Small intestine (tissue), 7 donors: ENCODE results near the gene ZIC5. TPM values are rescaled to one million over a fixed set of nuclear protein-coding genes. Genes with fewer than 3 reads are reported as not detected.

Source experiments
- DNase-seq, 2 donors: peaks; one replicate each; pipeline versions ENCODE4 v3.0.0 to v3.0.0-alpha.2; 2013
- FAIRE-seq: peaks from 2 replicates; lab custom pipeline; 2012; peaks lifted over from hg19 to GRCh38; lab: Jason Lieb, UNC
- H3K27ac ChIP-seq, 3 donors: one replicate each; pipeline ENCODE4 v1.5.1; 2013; ENCODE audit warnings: low read length in 2 of 3, mild to moderate bottlenecking in 2 of 3, control low read depth in 1 of 3, inconsistent platforms in 1 of 3, low read depth in 1 of 3, moderate library complexity in 1 of 3
- H3K27me3 ChIP-seq, 3 donors: one replicate each; pipeline ENCODE4 v1.6.1; 2013; ENCODE audit warnings: low read length in 3 of 3, inconsistent platforms in 1 of 3; ENCODE audit not compliant: control insufficient read depth in 3 of 3, insufficient read depth in 3 of 3
- H3K36me3 ChIP-seq, 3 donors: one replicate each; pipeline ENCODE4 v1.6.1; 2013; ENCODE audit warnings: low read length in 3 of 3, inconsistent platforms in 1 of 3, low read depth in 1 of 3, mild to moderate bottlenecking in 1 of 3, moderate library complexity in 1 of 3; ENCODE audit not compliant: control insufficient read depth in 3 of 3, insufficient read depth in 2 of 3
- H3K4me1 ChIP-seq, 3 donors: one replicate each; pipeline ENCODE4 v1.6.1; 2013; ENCODE audit warnings: low read length in 2 of 3, inconsistent platforms in 1 of 3, low read depth in 1 of 3, mild to moderate bottlenecking in 1 of 3, moderate library complexity in 1 of 3; ENCODE audit not compliant: control insufficient read depth in 3 of 3, insufficient read depth in 2 of 3
- H3K4me3 ChIP-seq, 3 donors: one replicate each; pipeline ENCODE4 v1.5.1; 2013; ENCODE audit warnings: low read length in 3 of 3, control low read depth in 1 of 3, inconsistent platforms in 1 of 3, low read depth in 1 of 3, mild to moderate bottlenecking in 1 of 3, moderate library complexity in 1 of 3
- H3K9me3 ChIP-seq, 2 donors: one replicate each; pipeline ENCODE4 v1.6.1; 2013; ENCODE audit warnings: low read depth in 1 of 2, low read length in 1 of 2; ENCODE audit not compliant: control insufficient read depth in 2 of 2, insufficient read depth in 1 of 2
- WGBS, 3 donors: extraction: QIAGEN DNeasy Blood & Tissue Kit; methylation state at CpG; one replicate each; pipeline ENCODE4 v1.1.7; 2013; 5-methylcytosine and 5-hydroxymethylcytosine counted together
- polyA plus RNA-seq, 4 donors: library from polyadenylated mRNA; stranded (reverse) in 3 of 4; unstranded in 1 of 4; fragments of 200-250 nt in 3 of 4; fragments of 120-200 nt in 1 of 4; gene quantifications; one replicate each; pipeline versions ENCODE4 v1.2.1 to v1.2.3, GENCODE V29; 2013
- donor health status: healthy with polysubstance abuse.
- donor health status: control.
- donor health status: control.
- donor health status: Bipolar disorder and iron deficiency.
- donor health status: healthy.

Gene ZIC5
- polyA plus RNA-seq, 4 donors: 0.01 TPM; not detected in 3

DNA sequence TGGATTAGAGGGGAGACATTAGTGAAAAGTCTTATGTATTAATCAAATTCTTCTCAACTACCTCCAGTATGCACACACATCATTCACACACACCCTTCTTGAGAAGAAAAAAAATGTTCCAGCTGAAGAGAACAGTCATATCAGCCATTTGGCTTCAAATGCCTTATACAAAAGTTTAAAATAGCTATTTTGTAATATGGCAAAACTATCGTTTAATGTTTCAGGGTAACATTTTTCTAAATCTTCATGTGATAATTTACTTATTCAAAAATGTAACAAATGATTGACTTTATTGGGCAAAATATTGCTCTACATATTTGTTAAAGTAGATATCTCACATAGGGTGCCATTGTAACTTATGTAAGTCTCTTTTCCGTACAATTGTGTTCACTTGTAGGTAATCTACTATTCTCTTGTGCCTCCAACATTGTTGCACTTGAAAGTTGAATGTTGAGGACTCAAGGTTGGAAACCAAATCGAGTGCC, 23.6 kb upstream of the ZIC5 start:
- no peak for FAIRE-seq
- H3K4me1 ChIP-seq: peaks cover 0 to 6% (median 0%) of the 10 kb centered on the region in 3 donors
- no peaks in the 10 kb centered on the region for H3K9me3 ChIP-seq
- H3K4me3 ChIP-seq: no peak overlapping the region
- 15 to 30% (median 22%) methylated on average over 3 of the region's 3 CpGs for WGBS, 3 donors
- peak in 1 of 2 donors; percentile 25 for DNase-seq
- no peaks in the 10 kb centered on the region for H3K36me3 ChIP-seq
- H3K27me3 ChIP-seq: peaks cover 16 to 81% (median 60%) of the 10 kb centered on the region in 3 donors
- no peak overlapping the region for H3K27ac ChIP-seq

DNA sequence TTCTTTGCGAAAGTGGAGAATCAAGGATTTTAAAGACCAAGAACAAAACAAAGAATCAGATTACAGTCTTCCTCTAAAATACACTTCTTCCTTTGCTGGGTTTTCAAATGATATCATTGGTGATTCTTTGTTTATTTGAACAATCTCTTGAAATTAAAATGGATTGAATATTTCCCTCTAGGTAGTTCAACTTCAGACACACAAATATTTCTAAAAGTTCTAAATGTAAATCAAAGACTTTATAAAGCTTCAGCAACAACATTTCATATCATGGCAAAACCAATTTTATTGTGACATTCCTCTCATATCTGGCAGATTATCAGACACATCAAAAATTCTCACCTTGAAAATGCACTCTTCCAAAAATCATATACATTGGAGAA, 23.1 kb upstream of the ZIC5 start:
- Histone ChIP-seq H3K9me3 (no peaks in the 10 kb centered on the region), H3K27me3 (peaks cover 18 to 82% (median 61%) of the 10 kb centered on the region in 3 donors), H3K4me1 (peaks cover 0 to 8% (median 1%) of the 10 kb centered on the region in 3 donors), H3K36me3 (no peaks in the 10 kb centered on the region), H3K27ac (no peak overlapping the region), H3K4me3 (no peak overlapping the region)
- FAIRE-seq: no peak
- WGBS, 3 donors: 12 to 33% (median 20%) methylated on average over 1 of the region's 1 CpG
- DNase-seq: no peak

DNA sequence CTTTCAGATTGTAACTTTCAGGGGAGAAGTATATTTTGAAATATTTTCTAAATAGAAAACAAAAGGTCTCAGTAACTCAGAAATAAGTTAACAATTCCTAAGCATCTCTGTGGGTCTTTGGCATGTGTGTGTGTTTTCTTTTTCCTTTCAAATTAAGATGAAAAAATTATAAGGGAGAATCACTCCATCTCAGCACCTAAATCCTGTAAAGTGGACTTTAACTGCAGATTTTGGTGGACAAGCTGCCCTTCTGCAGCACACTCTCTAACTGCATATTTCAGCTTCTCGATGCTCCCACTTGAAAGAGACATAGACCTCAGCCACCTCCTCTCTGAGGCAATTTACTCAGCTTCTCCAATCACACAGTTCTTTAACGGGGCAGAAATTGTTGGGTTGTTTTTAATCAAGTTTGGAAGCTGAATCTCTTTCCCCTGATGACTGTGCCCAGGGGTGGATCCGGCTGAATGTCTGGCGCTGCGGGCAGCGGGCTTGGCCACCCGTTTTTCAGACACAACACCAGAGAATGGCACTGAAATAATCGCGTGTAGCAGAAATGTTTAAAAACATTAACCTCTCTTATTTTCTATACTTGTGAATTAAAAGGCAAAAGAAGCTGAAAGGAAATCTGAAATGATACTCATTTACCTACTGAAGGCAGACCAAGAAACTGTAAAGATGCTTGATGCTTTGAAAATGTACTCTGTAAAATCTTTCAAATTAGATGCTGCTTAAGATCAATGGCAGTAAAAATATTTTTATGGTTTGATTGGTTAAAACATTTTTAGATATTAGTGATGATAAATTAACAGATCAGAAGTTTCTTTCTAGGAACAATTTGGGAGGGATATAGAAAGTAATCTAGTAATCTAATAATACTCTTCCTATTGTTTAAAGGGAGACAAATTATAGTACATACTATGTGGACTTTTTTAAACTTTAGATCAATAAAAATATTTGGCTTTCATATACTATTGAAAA, 22.4 kb upstream of the ZIC5 start:
- Histone ChIP-seq H3K27me3 (peaks cover 20 to 84% (median 67%) of the 10 kb centered on the region in 3 donors), H3K4me1 (peaks cover 0 to 8% (median 6%) of the 10 kb centered on the region in 3 donors), H3K4me3 (no peak overlapping the region), H3K36me3 (no peaks in the 10 kb centered on the region), H3K9me3 (no peaks in the 10 kb centered on the region), H3K27ac (no peak overlapping the region)
- FAIRE-seq: no peak
- DNase-seq: peak in 1 of 2 donors; percentile 19
- WGBS, 3 donors: 9 to 11% (median 11%) methylated on average over 9 of the region's 9 CpGs

DNA sequence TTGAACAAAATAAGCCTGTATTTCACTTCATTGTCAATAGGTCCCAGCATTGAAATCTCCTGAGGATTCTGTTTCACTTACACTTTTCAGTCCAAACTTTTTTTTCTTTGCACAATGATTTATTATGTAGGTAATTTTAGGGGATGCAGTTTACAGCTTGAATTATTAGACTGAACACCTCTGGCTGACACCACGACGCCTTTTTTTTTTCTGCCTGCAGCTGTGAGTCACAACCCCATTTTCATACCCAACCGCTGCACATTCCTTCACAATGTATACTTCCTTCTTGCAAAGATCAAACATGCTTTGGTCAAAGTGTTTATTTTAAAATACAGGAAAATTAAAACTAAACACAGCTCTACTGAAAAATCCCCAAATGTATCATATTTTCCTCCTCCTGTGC, 21.4 kb upstream of the ZIC5 start:
- no peaks in the 10 kb centered on the region for H3K36me3 ChIP-seq
- DNase-seq (no peak), FAIRE-seq (no peak)
- H3K27me3 ChIP-seq: peaks cover 20 to 84% (median 66%) of the 10 kb centered on the region in 3 donors
- H3K27ac ChIP-seq: no peak overlapping the region
- H3K4me1 ChIP-seq: peaks cover 0 to 8% (median 8%) of the 10 kb centered on the region in 3 donors
- no peaks in the 10 kb centered on the region for H3K9me3 ChIP-seq
- 4 to 8% (median 8%) methylated on average over 3 of the region's 3 CpGs for WGBS, 3 donors
- H3K4me3 ChIP-seq: no peak overlapping the region

DNA sequence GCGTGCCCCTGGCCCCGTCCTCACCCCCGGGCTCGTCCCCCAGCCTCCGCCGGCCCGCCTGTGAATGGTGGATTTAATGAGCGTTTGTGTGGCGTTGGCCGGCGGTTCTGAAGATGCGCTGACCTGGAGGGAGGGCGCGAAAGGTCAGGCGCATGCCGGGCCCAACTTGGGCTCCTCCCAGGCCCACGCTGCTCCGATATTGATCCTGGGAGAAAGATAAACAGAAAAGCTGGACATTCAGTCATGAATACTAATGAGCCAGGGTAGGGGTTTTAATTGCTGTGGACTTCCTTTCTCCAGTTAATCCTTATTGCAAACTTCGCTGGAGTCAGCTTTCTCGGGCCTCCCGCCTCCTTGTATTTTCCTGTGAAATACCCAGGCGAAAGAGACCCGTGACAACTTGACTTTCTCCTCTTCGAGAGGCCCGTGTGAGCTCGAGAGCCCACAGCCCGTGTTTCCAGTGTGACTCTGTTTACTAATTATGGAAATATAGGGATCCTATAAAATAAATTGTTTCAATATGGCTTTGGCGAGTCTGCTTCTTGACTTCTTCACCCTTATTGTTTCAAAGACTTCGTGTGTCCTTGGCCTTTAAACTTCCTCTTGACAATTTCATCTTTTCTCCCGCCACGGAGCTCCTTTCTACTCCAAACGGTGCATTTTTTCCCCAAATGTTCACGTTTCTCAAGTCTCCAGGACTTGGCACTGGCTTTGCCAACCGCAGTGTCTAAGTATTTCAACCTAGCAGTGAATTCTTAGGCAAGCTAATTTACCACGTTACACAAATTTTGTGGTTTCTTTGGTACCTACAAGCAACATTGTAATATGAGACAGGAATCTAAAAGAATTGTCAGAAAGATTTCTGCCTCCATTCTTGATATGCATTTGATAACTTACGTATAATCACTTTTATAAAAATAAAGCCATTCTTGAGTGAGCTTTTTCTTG, 20.5 kb upstream of the ZIC5 start:
- peaks cover 0 to 8% (median 5%) of the 10 kb centered on the region in 3 donors for H3K4me1 ChIP-seq
- no peak overlapping the region for H3K4me3 ChIP-seq
- no peak overlapping the region for H3K27ac ChIP-seq
- H3K27me3 ChIP-seq: peaks cover 14 to 84% (median 66%) of the 10 kb centered on the region in 3 donors
- no peaks in the 10 kb centered on the region for H3K9me3 ChIP-seq
- 7 to 11% (median 8%) methylated on average over 36 of the region's 36 CpGs for WGBS, 3 donors
- peak in 1 of 2 donors; percentile 16 for DNase-seq
- H3K36me3 ChIP-seq: no peaks in the 10 kb centered on the region
- no peak for FAIRE-seq

DNA sequence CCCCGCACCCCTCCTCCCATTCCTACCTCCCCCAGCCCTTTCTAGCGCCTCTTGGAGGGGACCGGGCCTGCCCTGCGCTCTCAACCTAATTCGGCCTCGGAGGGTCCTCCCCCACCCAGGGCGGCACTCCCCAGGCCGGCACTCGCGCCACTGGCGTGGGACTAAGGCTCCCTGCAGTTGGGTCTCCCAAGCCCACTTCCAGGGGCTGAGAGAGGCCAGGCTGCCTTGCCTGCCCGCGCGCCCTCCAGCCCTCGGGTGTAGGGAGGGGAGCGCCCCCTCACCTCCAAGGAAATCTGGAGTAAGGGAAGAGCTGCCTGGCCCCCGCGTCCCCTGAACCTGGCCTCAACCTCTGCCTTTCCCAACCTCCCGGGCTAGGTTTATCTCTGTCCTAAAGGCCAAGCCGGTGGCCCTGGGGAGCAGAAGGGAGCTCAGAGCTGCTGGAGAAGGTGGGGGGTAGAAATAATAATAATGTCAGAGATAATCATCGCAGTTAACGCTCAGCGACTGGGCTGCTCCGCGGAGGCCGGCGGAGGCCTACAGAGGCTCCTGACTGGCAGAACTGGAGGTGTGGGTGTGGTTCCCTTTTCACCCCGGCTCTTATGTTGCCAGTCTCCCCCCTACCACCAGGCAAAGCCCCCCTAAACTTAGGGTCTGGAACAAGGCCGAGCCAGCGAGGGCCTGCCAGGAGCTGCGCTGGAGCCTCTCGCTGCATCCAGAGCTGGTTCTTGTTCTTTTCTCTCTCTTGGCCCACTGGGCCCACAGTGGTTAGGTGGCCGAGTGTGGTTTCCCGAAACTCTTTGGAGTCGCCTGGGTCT, 19.7 kb upstream of the ZIC5 start:
- peaks cover 10 to 84% (median 67%) of the 10 kb centered on the region in 3 donors for H3K27me3 ChIP-seq
- no peak overlapping the region for H3K4me3 ChIP-seq
- WGBS, 3 donors: 8 to 12% (median 10%) methylated on average over 30 to 35 of the region's 35 CpGs
- no peaks in the 10 kb centered on the region for H3K36me3 ChIP-seq
- DNase-seq: peak in 1 of 2 donors; percentile 6
- FAIRE-seq: no peak
- H3K4me1 ChIP-seq: peaks cover 0 to 8% (median 2%) of the 10 kb centered on the region in 3 donors
- H3K27ac ChIP-seq: no peak overlapping the region
- H3K9me3 ChIP-seq: no peaks in the 10 kb centered on the region

DNA sequence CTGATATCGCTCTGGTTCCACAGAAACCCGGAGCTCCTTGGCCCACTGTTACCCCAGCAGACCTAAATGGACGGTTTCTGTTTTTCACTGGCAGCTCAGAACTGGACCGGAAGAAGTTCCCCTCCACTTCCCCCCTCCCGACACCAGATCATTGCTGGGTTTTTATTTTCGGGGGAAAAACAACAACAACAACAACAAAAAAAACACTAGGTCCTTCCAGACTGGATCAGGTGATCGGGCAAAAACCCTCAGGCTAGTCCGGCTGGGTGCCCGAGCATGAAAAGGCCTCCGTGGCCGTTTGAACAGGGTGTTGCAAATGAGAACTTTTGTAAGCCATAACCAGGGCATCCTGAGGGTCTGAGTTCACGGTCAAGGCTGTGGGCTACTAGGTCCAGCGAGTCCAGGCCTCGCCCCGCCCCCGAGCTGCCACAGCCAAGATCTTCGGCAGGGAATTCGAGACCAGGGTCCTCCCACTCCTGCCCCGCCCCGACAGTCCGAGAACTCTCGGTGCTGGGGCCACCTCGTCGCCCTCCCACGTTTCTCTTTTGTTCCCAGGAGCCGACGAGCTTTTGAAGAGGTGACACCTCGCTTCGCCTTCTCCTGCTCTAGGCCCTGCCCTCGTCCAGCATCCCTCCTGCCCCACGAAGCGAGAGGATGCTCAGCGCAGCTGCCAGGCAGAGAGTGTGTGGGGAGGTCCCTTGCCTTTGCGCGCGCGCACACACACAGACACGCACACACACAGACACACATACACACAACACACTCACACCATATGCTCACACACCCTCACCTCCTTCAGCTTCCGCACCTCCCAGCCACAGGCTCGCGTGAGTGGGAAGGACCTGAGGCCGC, 18.8 kb upstream of the ZIC5 start:
- Histone ChIP-seq H3K36me3 (no peaks in the 10 kb centered on the region), H3K27me3 (peaks cover 10 to 83% (median 69%) of the 10 kb centered on the region in 3 donors), H3K9me3 (no peaks in the 10 kb centered on the region), H3K4me1 (peaks cover 0 to 8% (median 2%) of the 10 kb centered on the region in 3 donors), H3K4me3 (no peak overlapping the region), H3K27ac (no peak overlapping the region)
- FAIRE-seq: no peak
- 5 to 8% (median 8%) methylated on average over 42 of the region's 42 CpGs for WGBS, 3 donors
- peak in 1 of 2 donors; percentile 14 for DNase-seq
